Measurements from ENCODE around the gene TARS3. TPM values are rescaled to one million over a fixed set of nuclear protein-coding genes. Genes with fewer than 3 reads are reported as not detected.

Gene TARS3
- total and polyA plus RNA-seq, 2 experiments from 2014 or later: 9.7 to 28.5 TPM

DNA sequence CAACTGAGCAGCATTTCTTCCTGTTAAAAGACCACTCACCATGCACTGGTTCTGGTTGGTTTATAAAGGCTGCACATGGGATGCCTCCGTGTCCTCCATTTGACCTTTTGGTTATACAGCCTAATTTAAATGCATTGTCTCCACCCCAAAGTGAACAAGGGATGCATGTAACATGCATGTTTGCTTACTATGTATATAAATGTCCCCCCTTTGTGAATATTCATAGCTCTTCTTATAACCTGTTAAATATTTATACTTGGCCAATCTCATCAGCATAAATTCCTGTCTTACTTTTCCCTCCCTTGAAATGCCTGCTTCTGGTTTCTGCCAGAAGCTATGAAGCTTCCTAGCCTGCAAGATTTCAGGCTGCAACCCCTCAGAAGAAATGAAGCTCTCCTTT is 27.4 kb downstream of the TARS3 start:
- H3K36me3 ChIP-seq (replicated peaks; ENCODE audit: insufficient read depth, low read depth): no peaks in the 10 kb centered on the region
- H4K20me1 ChIP-seq (ENCODE audit: insufficient read depth, poor library complexity, severe bottlenecking): no peaks in the 10 kb centered on the region
- TF ChIP-seq EZH2phosphoT487 (IDR thresholded peaks at IDR 0.05; ENCODE audit: low read depth, severe bottlenecking, unreplicated experiment): no peak
- no peak overlapping the region for H3K27ac ChIP-seq
- H3K27me3 ChIP-seq: no peaks in the 10 kb centered on the region
- no peak for DNase-seq (ENCODE audit: low spot score)
- no peak overlapping the region for H3K4me2 ChIP-seq
- H3K9me3 ChIP-seq (ENCODE audit: low read depth): no peaks in the 10 kb centered on the region
- no peak overlapping the region for H2AFZ ChIP-seq
- 100% methylated on average over 1 of the region's 1 CpG for WGBS (ENCODE audit: low lambda C conversion rate, missing lambda C conversion rate)
- H3K9me2 ChIP-seq (replicated peaks; ENCODE audit: insufficient read depth): no peaks in the 10 kb centered on the region
- H3K4me3 ChIP-seq: no peak overlapping the region
- no peaks in the 10 kb centered on the region for H3K4me1 ChIP-seq (ENCODE audit: insufficient read depth)
- no peaks in the 10 kb centered on the region for H3K79me2 ChIP-seq

DNA sequence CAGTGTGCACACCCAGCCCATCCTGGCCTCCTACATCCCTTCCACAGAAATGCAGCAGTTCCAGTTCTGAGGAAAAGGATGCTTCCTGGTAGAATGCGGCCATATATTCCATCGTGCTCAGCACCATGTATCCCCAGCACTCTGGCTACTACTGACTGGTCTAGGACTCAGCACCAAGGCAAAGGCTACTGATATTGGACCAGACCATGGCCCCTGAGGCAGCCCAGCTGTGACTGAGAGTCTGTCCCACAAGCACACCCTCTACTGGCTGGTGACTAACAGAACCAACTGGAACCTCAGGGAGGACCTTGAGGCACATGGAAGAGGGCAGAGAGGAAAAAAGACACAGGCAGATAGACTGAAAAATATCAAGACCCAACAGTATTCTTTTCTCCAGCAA is 30.0 kb downstream of the TARS3 start:
- Histone ChIP-seq H3K36me3 (replicated peaks; ENCODE audit: insufficient read depth, low read depth) (no peaks in the 10 kb centered on the region), H4K20me1 (ENCODE audit: insufficient read depth, poor library complexity, severe bottlenecking) (no peaks in the 10 kb centered on the region), H3K4me1 (ENCODE audit: insufficient read depth) (no peaks in the 10 kb centered on the region), H3K27ac (no peak overlapping the region), H3K9me3 (ENCODE audit: low read depth) (no peaks in the 10 kb centered on the region), H3K4me3 (no peak overlapping the region), H3K27me3 (no peaks in the 10 kb centered on the region), H2AFZ (no peak overlapping the region), H3K4me2 (no peak overlapping the region), H3K79me2 (no peaks in the 10 kb centered on the region), H3K9me2 (replicated peaks; ENCODE audit: insufficient read depth) (no peaks in the 10 kb centered on the region)
- DNase-seq (ENCODE audit: low spot score): no peak
- TF ChIP-seq EZH2 (IDR thresholded peaks at IDR 0.05; ENCODE audit: borderline replicate concordance) (no peak), EZH2phosphoT487 (IDR thresholded peaks at IDR 0.05; ENCODE audit: low read depth, severe bottlenecking, unreplicated experiment) (no peak)
- TF ChIP-seq, protein P1, sequence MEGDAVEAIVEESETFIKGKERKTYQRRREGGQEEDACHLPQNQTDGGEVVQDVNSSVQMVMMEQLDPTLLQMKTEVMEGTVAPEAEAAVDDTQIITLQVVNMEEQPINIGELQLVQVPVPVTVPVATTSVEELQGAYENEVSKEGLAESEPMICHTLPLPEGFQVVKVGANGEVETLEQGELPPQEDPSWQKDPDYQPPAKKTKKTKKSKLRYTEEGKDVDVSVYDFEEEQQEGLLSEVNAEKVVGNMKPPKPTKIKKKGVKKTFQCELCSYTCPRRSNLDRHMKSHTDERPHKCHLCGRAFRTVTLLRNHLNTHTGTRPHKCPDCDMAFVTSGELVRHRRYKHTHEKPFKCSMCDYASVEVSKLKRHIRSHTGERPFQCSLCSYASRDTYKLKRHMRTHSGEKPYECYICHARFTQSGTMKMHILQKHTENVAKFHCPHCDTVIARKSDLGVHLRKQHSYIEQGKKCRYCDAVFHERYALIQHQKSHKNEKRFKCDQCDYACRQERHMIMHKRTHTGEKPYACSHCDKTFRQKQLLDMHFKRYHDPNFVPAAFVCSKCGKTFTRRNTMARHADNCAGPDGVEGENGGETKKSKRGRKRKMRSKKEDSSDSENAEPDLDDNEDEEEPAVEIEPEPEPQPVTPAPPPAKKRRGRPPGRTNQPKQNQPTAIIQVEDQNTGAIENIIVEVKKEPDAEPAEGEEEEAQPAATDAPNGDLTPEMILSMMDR (IDR thresholded peaks at IDR 0.05; ENCODE audit: poor library complexity): no peak
- WGBS (ENCODE audit: low lambda C conversion rate, missing lambda C conversion rate): 97% methylated on average over 2 of the region's 2 CpGs

DNA sequence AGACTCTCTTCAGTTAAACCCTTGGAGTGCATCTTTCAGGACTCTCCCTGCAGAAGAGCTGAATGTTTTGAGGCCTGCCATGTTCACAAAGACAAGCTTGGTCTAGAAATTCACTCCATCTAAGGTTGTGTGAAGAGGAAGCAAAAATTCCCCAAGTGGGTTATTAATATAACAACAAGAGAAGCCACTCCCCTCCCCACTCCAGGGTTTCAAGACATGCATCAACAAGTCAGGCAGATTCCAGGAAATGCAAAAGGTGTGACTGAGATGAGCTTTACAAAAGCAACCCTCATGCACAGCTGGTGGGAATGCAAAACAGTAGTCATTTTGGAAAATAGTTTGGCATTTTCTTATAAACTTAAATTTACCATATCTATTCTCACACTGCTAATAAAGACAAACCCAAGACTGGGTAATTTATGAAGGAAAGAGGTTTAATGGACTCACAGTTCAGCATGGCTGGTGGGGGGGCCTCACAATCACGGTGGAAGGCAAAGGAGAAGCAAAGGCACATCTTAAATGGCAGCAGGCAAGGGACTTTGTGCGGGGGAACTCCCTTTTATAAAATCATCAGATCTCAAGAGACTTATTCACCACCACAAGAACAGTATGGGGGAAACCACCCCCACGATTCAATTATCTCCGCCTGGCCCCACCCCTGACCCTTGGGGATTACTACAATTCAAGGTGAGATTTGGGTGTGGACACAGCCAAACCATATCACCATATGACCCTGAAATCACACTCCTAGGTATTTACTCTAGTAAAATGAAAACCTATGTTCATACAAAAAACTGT is 31.3 kb downstream of the TARS3 start:
- no peak overlapping the region for H3K27ac ChIP-seq
- TF ChIP-seq EZH2phosphoT487 (IDR thresholded peaks at IDR 0.05; ENCODE audit: low read depth, severe bottlenecking, unreplicated experiment) (no peak), EZH2 (IDR thresholded peaks at IDR 0.05; ENCODE audit: borderline replicate concordance) (no peak)
- TF ChIP-seq, protein P1 (IDR thresholded peaks at IDR 0.05; ENCODE audit: poor library complexity): no peak
- 97% methylated on average over 4 of the region's 4 CpGs for WGBS (ENCODE audit: low lambda C conversion rate, missing lambda C conversion rate)

DNA sequence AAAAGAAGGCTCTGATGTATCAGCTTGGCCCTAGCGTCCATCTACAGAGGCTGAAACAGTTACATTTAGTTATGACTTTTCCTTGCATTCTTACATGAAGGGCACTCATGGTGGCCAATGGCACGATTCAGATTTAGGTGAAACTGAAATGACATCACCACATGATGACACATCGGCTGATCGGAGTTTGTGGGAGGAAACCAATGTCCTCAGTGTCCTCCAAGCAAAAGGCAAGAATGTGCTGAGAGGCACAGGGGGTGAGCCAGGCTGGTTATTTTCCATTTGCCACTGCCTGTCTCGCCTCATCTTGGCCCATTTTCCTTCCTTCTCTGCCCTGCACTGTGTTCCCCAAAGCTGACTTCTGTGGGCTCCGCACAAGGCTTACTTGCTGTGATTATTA is 34.4 kb downstream of the TARS3 start:
- Histone ChIP-seq H3K4me1 (ENCODE audit: insufficient read depth) (no peaks in the 10 kb centered on the region), H3K9me3 (ENCODE audit: low read depth) (no peaks in the 10 kb centered on the region), H3K36me3 (replicated peaks; ENCODE audit: insufficient read depth, low read depth) (no peaks in the 10 kb centered on the region), H3K79me2 (no peaks in the 10 kb centered on the region), H3K9me2 (replicated peaks; ENCODE audit: insufficient read depth) (no peaks in the 10 kb centered on the region), H3K4me2 (no peak overlapping the region), H3K4me3 (no peak overlapping the region), H2AFZ (no peak overlapping the region), H3K27me3 (no peaks in the 10 kb centered on the region), H3K27ac (no peak overlapping the region), H4K20me1 (ENCODE audit: insufficient read depth, poor library complexity, severe bottlenecking) (no peaks in the 10 kb centered on the region)
- TF ChIP-seq EZH2phosphoT487 (IDR thresholded peaks at IDR 0.05; ENCODE audit: low read depth, severe bottlenecking, unreplicated experiment) (no peak), EZH2 (IDR thresholded peaks at IDR 0.05; ENCODE audit: borderline replicate concordance) (no peak)
- TF ChIP-seq, protein P1 (IDR thresholded peaks at IDR 0.05; ENCODE audit: poor library complexity): no peak
- WGBS (ENCODE audit: low lambda C conversion rate, missing lambda C conversion rate): 95% methylated on average over 6 of the region's 6 CpGs
- DNase-seq (ENCODE audit: low spot score): no peak

More for the DNA sequence above, 31.3 kb downstream of the TARS3 start:
- Histone ChIP-seq H2AFZ (no peak overlapping the region), H3K4me1 (ENCODE audit: insufficient read depth) (no peaks in the 10 kb centered on the region), H3K4me2 (no peak overlapping the region), H3K79me2 (no peaks in the 10 kb centered on the region), H4K20me1 (ENCODE audit: insufficient read depth, poor library complexity, severe bottlenecking) (no peaks in the 10 kb centered on the region), H3K9me3 (ENCODE audit: low read depth) (no peaks in the 10 kb centered on the region), H3K4me3 (no peak overlapping the region), H3K9me2 (replicated peaks; ENCODE audit: insufficient read depth) (no peaks in the 10 kb centered on the region), H3K27me3 (no peaks in the 10 kb centered on the region), H3K36me3 (replicated peaks; ENCODE audit: insufficient read depth, low read depth) (no peaks in the 10 kb centered on the region)
- no peak for DNase-seq (ENCODE audit: low spot score)

All from hepatocyte (in vitro differentiated cells).